Naive B cell (primary cell): Measurements from ENCODE around the gene SETD3. TPM values are rescaled to one million over a fixed set of nuclear protein-coding genes. Genes with fewer than 3 reads are reported as not detected.
A peak's percentile ranks its signal among the peaks of the same experiment; 100 is the strongest.

Experiments
- ATAC-seq, 2 donors: fragments of 150-1000 bp; cut with Tn5 transposase; 2 replicates each; pipeline ENCODE4 v1.10.0; 2021; ENCODE audit warnings: low read depth in 2 of 2, mild to moderate bottlenecking in 2 of 2, moderate library complexity in 2 of 2
- DNase-seq: peaks from one replicate; pipeline ENCODE4 v3.0.0; 2022
- H3K27ac Mint-ChIP-seq, 6 donors: one replicate each; pipeline ENCODE4 v1.8.0; 2020 to 2022; ENCODE audit warnings: mild to moderate bottlenecking in 6 of 6, mixed read lengths in 6 of 6, moderate library complexity in 5 of 6, inconsistent platforms in 2 of 6
- H3K27me3 Mint-ChIP-seq, 3 donors: one replicate each; pipeline ENCODE4 v1.8.0; 2021 to 2022; ENCODE audit warnings: mixed read lengths in 3 of 3, mild to moderate bottlenecking in 1 of 3
- H3K36me3 Mint-ChIP-seq, 2 donors: one replicate each; pipeline ENCODE4 v1.8.0; 2020 to 2022; ENCODE audit warnings: mixed read lengths in 2 of 2, inconsistent platforms in 1 of 2, mild to moderate bottlenecking in 1 of 2
- H3K4me1 Mint-ChIP-seq, 3 donors: one replicate each; pipeline ENCODE4 v1.8.0; 2020 to 2022; ENCODE audit warnings: mixed read lengths in 3 of 3, inconsistent platforms in 1 of 3, mild to moderate bottlenecking in 1 of 3, moderate library complexity in 1 of 3
- H3K4me3 Mint-ChIP-seq, 8 donors: one replicate each; pipeline ENCODE4 v1.8.0; 2020 to 2022; ENCODE audit warnings: mild to moderate bottlenecking in 8 of 8, mixed read lengths in 8 of 8, moderate library complexity in 8 of 8, inconsistent platforms in 2 of 8
- H3K9me3 Mint-ChIP-seq, 7 donors: one replicate each; pipeline ENCODE4 v1.8.0; 2020 to 2022; ENCODE audit warnings: mixed read lengths in 7 of 7, mild to moderate bottlenecking in 5 of 7, inconsistent platforms in 2 of 7, moderate library complexity in 1 of 7
- polyA plus RNA-seq, 6 donors: library from polyadenylated mRNA; unstranded; fragments of 300-500 nt; fragmentation: Illumina TruSeq; gene quantifications; one replicate each; pipeline ENCODE4 v1.2.3, GENCODE V29; 2021; ENCODE audit warnings: low read depth in 6 of 6

SETD3 gene
- polyA plus RNA-seq, 6 donors from 2014 or later: 22.4 to 30.8 (median 26.3) TPM

DNA sequence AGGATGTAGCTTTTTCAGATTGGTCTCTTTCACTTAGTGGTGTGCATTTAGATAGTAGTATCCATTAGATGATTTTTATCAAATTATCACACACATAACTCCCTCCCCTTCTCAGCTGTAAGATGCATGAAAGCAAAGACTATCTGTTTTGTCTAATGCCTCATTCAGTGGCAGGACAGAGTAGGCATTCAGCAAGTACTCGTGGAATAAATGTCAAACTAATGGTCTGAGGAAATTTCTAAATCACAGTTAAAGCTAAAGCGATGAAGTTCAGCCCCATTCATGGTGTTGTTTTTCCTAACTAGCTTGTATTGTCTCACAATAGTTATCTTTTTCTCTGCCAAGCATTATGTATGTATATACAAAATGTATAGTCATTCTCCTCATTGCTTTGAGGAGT, 16.7 kb upstream of the SETD3 start:
- Mint-ChIP-seq H3K4me1 (peaks cover 5 to 11% (median 5%) of the 10 kb centered on the region in 3 donors), H3K27me3 (no peaks in the 10 kb centered on the region), H3K4me3 (no peak overlapping the region), H3K36me3 (peaks cover 25 to 28% of the 10 kb centered on the region in 2 donors), H3K27ac (no peak overlapping the region), H3K9me3 (no peaks in the 10 kb centered on the region)
- DNase-seq (no peak), ATAC-seq (no peak)

DNA sequence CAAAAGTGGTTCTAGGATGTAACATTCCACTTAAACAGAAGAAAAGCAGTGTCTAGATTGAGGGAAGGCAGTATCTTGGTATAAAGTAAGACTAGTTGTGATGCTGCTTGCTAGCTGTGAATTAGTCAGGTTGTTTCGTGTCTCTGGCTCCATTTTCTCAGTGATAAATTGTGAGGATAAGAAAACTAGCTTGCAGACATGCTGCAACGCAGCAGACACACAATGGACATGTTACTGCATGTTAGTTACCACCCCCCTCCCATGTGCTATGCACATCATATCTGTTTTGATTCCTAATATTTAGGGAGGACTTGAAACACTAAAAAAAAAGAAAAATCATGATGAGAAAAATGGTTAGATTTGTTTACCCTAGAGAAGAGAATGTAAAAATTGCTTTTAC, 3.4 kb upstream of the SETD3 start:
- Mint-ChIP-seq H3K36me3 (no peaks in the 10 kb centered on the region), H3K27ac (no peak overlapping the region), H3K9me3 (no peaks in the 10 kb centered on the region), H3K4me1 (peaks cover 50 to 65% (median 56%) of the 10 kb centered on the region in 3 donors), H3K27me3 (no peaks in the 10 kb centered on the region), H3K4me3 (peak overlapping the region in 1 of 8 donors; percentile 99)
- DNase-seq (no peak), ATAC-seq (no peak)

GRCh38 chr14:99481745-99482099, 1.1 kb upstream of the SETD3 start:
- no peaks in the 10 kb centered on the region for H3K9me3 Mint-ChIP-seq
- H3K27ac Mint-ChIP-seq: peak overlapping the region; percentile 94 to 100 (median 98)
- no peak for DNase-seq
- peaks cover 59 to 72% (median 59%) of the 10 kb centered on the region in 3 donors for H3K4me1 Mint-ChIP-seq
- H3K4me3 Mint-ChIP-seq: peak overlapping the region; percentile 96 to 100 (median 99)
- ATAC-seq: no peak
- H3K36me3 Mint-ChIP-seq: no peaks in the 10 kb centered on the region
- no peaks in the 10 kb centered on the region for H3K27me3 Mint-ChIP-seq

DNA sequence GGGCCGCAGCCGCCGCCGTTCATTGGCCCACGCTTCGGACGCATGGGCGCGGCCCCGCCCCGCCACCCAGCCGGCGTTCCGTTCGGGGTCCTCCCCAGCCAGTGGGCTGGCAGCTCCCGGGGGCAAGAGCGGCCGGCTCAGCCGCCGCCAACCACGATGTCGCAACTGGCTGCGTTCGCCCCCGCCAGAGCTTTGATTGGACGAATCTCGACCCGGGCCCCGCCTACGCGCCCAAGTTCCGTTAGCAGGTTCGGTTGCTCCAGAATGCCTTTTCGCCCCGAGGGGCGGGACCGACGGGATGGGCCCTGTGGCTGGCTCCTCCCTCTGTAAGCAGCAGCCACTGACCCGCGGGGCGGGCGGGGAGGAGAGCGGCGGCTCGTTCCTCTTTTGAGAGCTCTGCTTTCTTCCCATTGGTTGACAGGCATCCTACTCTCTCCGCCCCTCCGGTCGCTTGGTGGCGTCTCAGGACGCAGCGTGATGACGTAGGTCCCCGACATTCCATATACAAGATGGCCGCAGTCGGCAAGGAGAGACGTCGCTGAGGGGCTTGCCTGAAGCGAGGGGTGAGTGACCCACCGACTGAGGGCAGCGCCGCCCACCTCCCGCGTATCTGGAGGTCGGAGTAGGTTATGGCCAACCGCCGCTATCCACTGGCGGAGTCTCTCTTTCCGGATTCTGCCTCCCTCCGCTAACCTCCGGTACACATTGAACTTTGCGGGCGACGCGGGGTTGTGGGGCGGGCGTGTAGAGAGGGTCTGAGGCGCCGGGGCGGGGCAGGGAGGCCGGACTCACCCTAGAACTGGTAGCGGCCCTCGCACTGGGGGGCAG, 472 bp upstream of the SETD3 start, which contains the start of gene CCNK:
CCNK (plus strand) TSS at position 493 of the 828 bp plus-strand sequence. CDS start 11,269 bp downstream, outside the sequence.
- peaks cover 53 to 66% (median 54%) of the 10 kb centered on the region in 3 donors for H3K4me1 Mint-ChIP-seq
- no peaks in the 10 kb centered on the region for H3K9me3 Mint-ChIP-seq
- H3K27me3 Mint-ChIP-seq: no peaks in the 10 kb centered on the region
- H3K27ac Mint-ChIP-seq: peak within 1 kb of the TSS; percentile 94 to 100 (median 98)
- H3K36me3 Mint-ChIP-seq: no peaks in the 10 kb centered on the region
- peak within 1 kb of the TSS; percentile 96 to 100 (median 99) for H3K4me3 Mint-ChIP-seq
- DNase-seq: peak; percentile 100
- ATAC-seq: peak; percentile 81 to 82

DNA sequence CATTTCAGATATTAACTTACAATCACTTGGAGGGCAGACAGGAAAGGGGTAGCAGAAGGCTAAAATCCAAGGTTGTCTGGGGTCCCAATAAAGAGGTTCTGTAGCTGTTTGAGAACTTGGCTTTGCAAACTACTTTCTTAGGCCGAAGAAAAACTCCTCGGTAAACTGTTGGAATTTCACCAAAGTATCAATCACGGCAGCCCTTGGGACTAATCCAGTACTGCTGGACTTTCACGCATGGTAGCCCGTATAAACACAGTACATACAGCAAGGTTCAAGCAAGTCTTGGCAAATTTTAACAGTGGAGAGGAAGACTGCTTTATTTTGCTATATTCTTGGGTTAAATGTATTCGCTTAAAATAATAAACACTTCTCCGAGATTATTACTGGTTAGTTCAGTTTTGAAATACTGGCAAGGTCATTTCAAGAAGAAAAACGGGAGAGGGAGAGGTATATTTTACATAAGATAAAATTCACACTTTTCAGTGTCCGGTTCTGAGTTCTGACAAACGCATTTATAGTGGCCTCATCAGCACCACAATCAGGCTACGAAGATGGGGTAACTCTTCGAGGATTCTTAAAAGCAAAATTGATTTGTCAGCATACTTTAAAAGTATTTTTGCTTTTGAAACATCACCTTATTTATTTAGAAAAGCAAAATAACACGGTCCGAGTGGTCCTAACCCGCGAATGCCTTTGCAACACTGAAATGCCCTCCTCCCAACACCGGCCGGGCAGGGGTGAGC, 1.3 kb downstream of the SETD3 start:
- peak overlapping the region; percentile 92 to 98 (median 96) for H3K4me3 Mint-ChIP-seq
- H3K36me3 Mint-ChIP-seq: no peaks in the 10 kb centered on the region
- no peaks in the 10 kb centered on the region for H3K9me3 Mint-ChIP-seq
- no peaks in the 10 kb centered on the region for H3K27me3 Mint-ChIP-seq
- H3K27ac Mint-ChIP-seq: peak overlapping the region in 3 of 6 donors; percentile 89 to 95 (median 94)
- ATAC-seq (no peak), DNase-seq (no peak)
- peaks cover 43 to 55% (median 44%) of the 10 kb centered on the region in 3 donors for H3K4me1 Mint-ChIP-seq

DNA sequence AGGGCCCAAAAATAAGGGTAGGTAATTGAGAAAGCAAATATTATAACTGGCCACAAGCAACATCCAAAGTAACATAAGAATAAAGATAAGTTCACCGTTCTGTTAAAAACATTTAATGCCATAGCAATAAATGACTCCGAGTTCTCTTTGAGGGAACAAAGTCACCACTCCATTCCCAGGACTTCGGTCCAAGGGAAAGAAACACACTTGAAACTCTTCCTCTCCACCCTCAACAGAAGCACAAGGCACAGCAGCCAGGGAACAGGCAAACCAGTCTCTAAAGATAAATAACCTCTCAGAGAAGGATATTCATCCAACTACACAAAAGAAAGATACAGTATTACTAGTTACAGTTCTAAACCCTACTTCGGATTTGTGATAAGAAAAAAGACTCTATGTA, 2.5 kb downstream of the SETD3 start:
- H3K4me1 Mint-ChIP-seq: peaks cover 34 to 48% (median 37%) of the 10 kb centered on the region in 3 donors

GRCh38 chr14:99476864-99477263, 3.8 kb downstream of the SETD3 start:
- no peaks in the 10 kb centered on the region for H3K9me3 Mint-ChIP-seq
- ATAC-seq (no peak), DNase-seq (no peak)
- H3K27me3 Mint-ChIP-seq: no peaks in the 10 kb centered on the region
- no peak overlapping the region for H3K27ac Mint-ChIP-seq
- no peak overlapping the region for H3K4me3 Mint-ChIP-seq
- peaks cover 29 to 37% (median 30%) of the 10 kb centered on the region in 3 donors for H3K4me1 Mint-ChIP-seq
- no peaks in the 10 kb centered on the region for H3K36me3 Mint-ChIP-seq

More for the DNA sequence above, 2.5 kb downstream of the SETD3 start:
- ATAC-seq (no peak), DNase-seq (no peak)
- Mint-ChIP-seq H3K9me3 (no peaks in the 10 kb centered on the region), H3K27me3 (no peaks in the 10 kb centered on the region), H3K4me3 (peak overlapping the region in 2 of 8 donors; percentile 96), H3K27ac (peak overlapping the region in 1 of 6 donors; percentile 89), H3K36me3 (no peaks in the 10 kb centered on the region)

DNA sequence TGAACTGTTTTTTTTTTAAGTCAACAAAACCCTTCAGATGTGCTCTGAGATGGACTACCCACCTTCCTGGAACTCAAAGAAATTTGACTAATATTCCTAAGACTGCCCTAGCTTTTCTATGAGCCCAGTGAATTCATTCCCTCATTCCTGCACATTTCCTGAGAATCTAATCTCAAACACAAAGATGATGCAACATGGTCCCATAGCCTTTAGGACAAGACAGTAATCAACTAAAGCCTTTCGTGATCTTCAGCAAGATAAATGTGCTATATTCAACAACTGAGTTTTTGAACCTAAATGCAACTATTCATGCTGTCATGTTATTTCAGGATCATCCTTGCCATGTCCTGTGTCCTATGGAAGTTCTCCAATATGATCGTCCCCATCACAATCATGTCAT, 5.0 kb downstream of the SETD3 start:
- no peaks in the 10 kb centered on the region for H3K9me3 Mint-ChIP-seq
- H3K27me3 Mint-ChIP-seq: no peaks in the 10 kb centered on the region
- ATAC-seq (no peak), DNase-seq (no peak)
- peaks cover 27 to 38% (median 33%) of the 10 kb centered on the region in 3 donors for H3K4me1 Mint-ChIP-seq
- no peak overlapping the region for H3K27ac Mint-ChIP-seq
- no peaks in the 10 kb centered on the region for H3K36me3 Mint-ChIP-seq
- peak overlapping the region in 1 of 8 donors; percentile 27 for H3K4me3 Mint-ChIP-seq

- Mint-ChIP-seq H3K27ac (no peak overlapping the region), H3K4me1 (peaks cover 32 to 39% (median 38%) of the 10 kb centered on the region in 3 donors), H3K4me3 (peak overlapping the region in 1 of 8 donors; percentile 27)
Measured at GRCh38 chr14:99475179-99475578, 5.5 kb downstream of the SETD3 start.

DNA sequence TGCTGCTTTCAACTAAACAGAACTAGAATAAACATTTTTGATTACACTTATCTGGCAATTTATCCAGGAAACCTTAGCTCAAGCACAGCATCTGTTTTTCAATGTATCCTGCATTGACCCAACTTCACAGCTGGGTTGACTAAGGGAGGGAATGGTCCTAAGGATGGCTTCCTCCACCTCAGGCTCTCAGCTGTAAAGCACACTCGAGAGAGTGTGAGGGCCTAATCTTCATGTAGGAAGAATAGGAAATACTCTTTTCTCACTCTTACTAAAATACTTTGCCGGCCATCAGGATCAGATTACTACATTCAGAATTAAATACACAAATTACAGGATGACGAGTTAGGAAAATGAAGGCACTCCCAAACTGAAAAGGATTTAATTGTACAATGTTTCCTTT, 7.2 kb downstream of the SETD3 start:
- Mint-ChIP-seq H3K27me3 (no peaks in the 10 kb centered on the region), H3K27ac (no peak overlapping the region), H3K4me3 (no peak overlapping the region), H3K4me1 (peaks cover 31 to 37% (median 31%) of the 10 kb centered on the region in 3 donors), H3K36me3 (no peaks in the 10 kb centered on the region), H3K9me3 (no peaks in the 10 kb centered on the region)
- ATAC-seq: no peak
- DNase-seq: no peak

More at GRCh38 chr14:99475179-99475578, 5.5 kb downstream of the SETD3 start:
- DNase-seq: no peak
- ATAC-seq: no peak
- Mint-ChIP-seq H3K9me3 (no peaks in the 10 kb centered on the region), H3K27me3 (no peaks in the 10 kb centered on the region), H3K36me3 (no peaks in the 10 kb centered on the region)

DNA sequence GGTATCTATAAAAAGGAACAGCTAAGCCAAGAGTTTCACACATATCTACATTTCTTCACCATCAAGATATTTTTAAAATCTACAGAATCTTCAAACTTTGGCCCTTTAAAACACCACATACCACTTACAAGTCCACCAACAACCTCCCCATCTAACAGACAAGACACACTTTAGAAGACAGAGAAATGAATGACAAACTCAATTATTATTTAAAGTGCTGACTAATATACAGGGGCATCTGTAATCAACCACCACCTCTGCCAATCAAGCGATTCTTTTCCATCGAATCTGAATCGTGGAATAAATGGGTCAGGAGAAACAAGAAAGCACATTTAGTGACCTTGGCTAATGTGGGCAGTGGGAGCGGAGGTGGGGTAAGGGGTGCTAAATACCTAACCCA, 7.7 kb downstream of the SETD3 start:
- Mint-ChIP-seq H3K9me3 (no peaks in the 10 kb centered on the region), H3K27me3 (no peaks in the 10 kb centered on the region), H3K4me1 (peaks cover 31 to 37% (median 31%) of the 10 kb centered on the region in 3 donors), H3K4me3 (no peak overlapping the region), H3K27ac (no peak overlapping the region), H3K36me3 (no peaks in the 10 kb centered on the region)
- no peak for ATAC-seq
- DNase-seq: no peak

- no peaks in the 10 kb centered on the region for H3K36me3 Mint-ChIP-seq
- peaks cover 32 to 35% (median 35%) of the 10 kb centered on the region in 3 donors for H3K4me1 Mint-ChIP-seq
- H3K9me3 Mint-ChIP-seq: no peaks in the 10 kb centered on the region
- H3K27ac Mint-ChIP-seq: no peak overlapping the region
- no peak for DNase-seq
- ATAC-seq: no peak
- no peaks in the 10 kb centered on the region for H3K27me3 Mint-ChIP-seq
- H3K4me3 Mint-ChIP-seq: no peak overlapping the region
Measured at GRCh38 chr14:99471731-99472130, 8.9 kb downstream of the SETD3 start.

DNA sequence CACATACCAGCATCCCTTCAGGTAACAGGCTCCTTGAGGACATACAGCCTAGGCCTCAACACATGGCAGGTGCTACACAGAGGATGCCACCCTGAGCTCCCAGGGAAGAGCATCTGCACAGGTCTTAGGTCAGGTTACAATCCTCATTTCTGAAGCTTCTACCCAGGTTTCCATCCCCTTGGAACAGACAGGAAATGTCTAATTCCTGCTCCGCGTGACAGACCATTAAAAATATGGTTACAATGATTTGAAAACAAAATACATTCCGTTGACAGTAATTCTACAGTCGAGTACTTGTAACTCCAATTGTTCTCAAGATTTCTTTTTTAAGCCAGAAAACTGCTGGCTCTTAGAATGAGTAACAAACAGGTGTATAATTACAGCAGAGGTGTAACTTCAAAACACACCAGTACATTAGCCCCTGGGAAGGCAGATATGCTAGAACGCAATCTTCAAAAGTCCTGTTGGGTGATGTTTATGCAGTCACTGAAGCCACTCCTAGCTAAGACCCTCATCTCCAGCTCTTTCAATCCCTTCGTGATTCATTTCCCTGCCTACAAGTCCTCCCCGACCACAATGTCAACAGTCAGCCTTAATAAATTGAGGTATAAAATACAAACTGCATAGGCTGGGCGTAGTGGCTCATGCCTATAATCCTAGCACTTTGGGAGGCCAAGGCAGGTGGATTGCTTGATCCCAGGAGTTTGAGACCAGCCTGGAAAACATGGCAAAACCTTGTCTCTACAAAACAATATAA, 11.6 kb downstream of the SETD3 start:
- no peak for ATAC-seq
- H3K27me3 Mint-ChIP-seq: no peaks in the 10 kb centered on the region
- H3K36me3 Mint-ChIP-seq: peaks cover 0 to 2% of the 10 kb centered on the region in 2 donors
- no peaks in the 10 kb centered on the region for H3K9me3 Mint-ChIP-seq
- peak overlapping the region in 1 of 6 donors; percentile 6 for H3K27ac Mint-ChIP-seq
- peaks cover 32 to 41% (median 34%) of the 10 kb centered on the region in 3 donors for H3K4me1 Mint-ChIP-seq
- DNase-seq: no peak
- no peak overlapping the region for H3K4me3 Mint-ChIP-seq
